HepG2 (cell line): ENCODE results near the gene NOTUM. TPM values are rescaled to one million over a fixed set of nuclear protein-coding genes. Genes with fewer than 3 reads are reported as not detected.

Source experiments
- CREB3 ChIP-seq: sonication (generic); formaldehyde crosslinking; IDR thresholded peaks from 2 replicates; pipeline ENCODE4 v1.5.0; 2020; ENCODE audit warnings: missing genetic modification reagents
- FIP1L1 ChIP-seq: fragments of 200-400 bp; formaldehyde crosslinking; IDR thresholded peaks from 2 replicates; pipeline ENCODE4 v1.6.1; 2018; ENCODE audit warnings: low read depth, mild to moderate bottlenecking, low read length, moderate library complexity, borderline replicate concordance; ENCODE audit not compliant: insufficient read depth
- HOXD1 ChIP-seq: sonication (generic); formaldehyde crosslinking; IDR thresholded peaks from 2 replicates; pipeline ENCODE4 v1.5.0; 2020; ENCODE audit warnings: missing genetic modification reagents
- NBN ChIP-seq: fragments of 450-650 bp; conservative IDR thresholded peaks from 2 replicates; pipeline ENCODE4 v1.6.1; 2017
- PAX8 ChIP-seq: sonication (generic); formaldehyde crosslinking; IDR thresholded peaks from 2 replicates; pipeline ENCODE4 v1.8.0; 2022; ENCODE audit warnings: mild to moderate bottlenecking, missing genetic modification reagents, borderline replicate concordance
- RXRB ChIP-seq: IDR thresholded peaks from 2 replicates; pipeline ENCODE4 v1.6.1; 2016; ENCODE audit warnings: borderline replicate concordance, missing genetic modification reagents, missing compliant biosample characterization
- SNAPC2 ChIP-seq: sonication (generic); formaldehyde crosslinking; IDR thresholded peaks from 2 replicates; pipeline ENCODE4 v1.8.1; 2022; ENCODE audit warnings: mild to moderate bottlenecking, missing genetic modification reagents
- THAP9 ChIP-seq: sonication (generic); formaldehyde crosslinking; IDR thresholded peaks from 2 replicates; pipeline ENCODE4; 2020; ENCODE audit warnings: missing genetic modification reagents, mild to moderate bottlenecking, borderline replicate concordance
- ZBTB8A ChIP-seq: sonication (generic); formaldehyde crosslinking; IDR thresholded peaks from 2 replicates; pipeline ENCODE4 v1.4.0; 2020; ENCODE audit warnings: mild to moderate bottlenecking, low read depth, missing genetic modification reagents, borderline replicate concordance
- ZNF142 ChIP-seq: sonication (generic); formaldehyde crosslinking; IDR thresholded peaks from 2 replicates; pipeline ENCODE4 v1.4.0; 2020; ENCODE audit warnings: missing genetic modification reagents
- ZNF292 ChIP-seq: sonication (generic); formaldehyde crosslinking; IDR thresholded peaks from 2 replicates; pipeline ENCODE4 v1.8.1; 2022; ENCODE audit warnings: mild to moderate bottlenecking, low read depth, missing genetic modification reagents, borderline replicate concordance
- ZNF556 ChIP-seq: sonication (generic); formaldehyde crosslinking; IDR thresholded peaks from 2 replicates; pipeline ENCODE4 v1.4.0; 2020; ENCODE audit warnings: mild to moderate bottlenecking, missing genetic modification reagents, borderline replicate concordance
- ZNF775 ChIP-seq: sonication (generic); formaldehyde crosslinking; IDR thresholded peaks from 2 replicates; pipeline ENCODE4 v1.4.0; 2020; ENCODE audit warnings: missing genetic modification reagents, mild to moderate bottlenecking, moderate library complexity, borderline replicate concordance
- ZUFSP ChIP-seq: sonication (generic); formaldehyde crosslinking; IDR thresholded peaks from 2 replicates; pipeline ENCODE4 v1.9.0; 2021; ENCODE audit warnings: missing genetic modification reagents, mild to moderate bottlenecking, borderline replicate concordance
- polyA plus RNA-seq, 8 experiments: library from polyadenylated mRNA; depleted of rRNA in 3 of 8; stranded (reverse) in 7 of 8; unstranded in 1 of 8; fragments of >200 nt; fragmentation: Illumina TruSeq in 4 of 8; extraction: Trizol in 4 of 8; gene quantifications; 2 replicates each; pipeline versions ENCODE4 v1.2.1 to v1.2.3, GENCODE V29; 2011 to 2016; ENCODE audit warnings: low read depth in 4 of 8, missing spikeins in 1 of 8, mixed read lengths in 1 of 8; ENCODE audit not compliant: insufficient read depth in 1 of 8
- total RNA-seq, 5 experiments: library from RNA; depleted of rRNA; stranded (reverse); fragments of >200 nt; fragmentation: Illumina TruSeq; extraction: Trizol; gene quantifications; 2 replicates each; pipeline ENCODE4 v1.2.3, GENCODE V29; 2016; ENCODE audit warnings: low read depth in 1 of 5

NOTUM gene
- total and polyA plus RNA-seq, 2 of the 13 experiments (the other 11 are each of a cell fraction or from before 2014, with no cell fraction given) = 150 to 160 TPM

GRCh38 chr17:82003411-82004381, 42.7 kb upstream of the NOTUM start (continued):
- TF ChIP-seq ZUFSP (CRISPR knock-in tag) (no peak), FIP1L1 (0 out of 2 replicates have a peak, but pooled peaks have one; percentile 25), ZNF292 (CRISPR knock-in tag) (no peak; the same call in 1 of the 2 replicates), NBN (no peak), PAX8 (CRISPR knock-in tag) (0 out of 2 replicates have a peak, but pooled peaks have one; percentile 50), SNAPC2 (CRISPR knock-in tag) (no peak), ZNF775 (CRISPR knock-in tag) (no peak), ZBTB8A (CRISPR knock-in tag) (no peak; the same call in 1 of the 2 replicates), ZNF556 (peak; percentile 91; the same call in 1 of the 2 replicates), THAP9 (no peak; the same call in 1 of the 2 replicates), CREB3 (CRISPR knock-in tag) (no peak), RXRB (CRISPR knock-in tag) (peak; percentile 78), HOXD1 (CRISPR knock-in tag) (no peak; the same call in none of the 2 replicates), ZNF142 (CRISPR knock-in tag) (peak; percentile 57; the same call in 1 of the 2 replicates)
